Endothelial cell of hepatic sinusoid (primary cell): Measurements from ENCODE around the gene MUCL1.
"Not testable (repeated sequence)": the region's sequence is repeated elsewhere in the genome, so short reads cannot be mapped to it uniquely, and the experiment has no call there.

Source experiments
- in situ Hi-C: cut with HindIII; loops from 2 replicates; pipeline ENCODE4 v1.10.0; 2017; ENCODE audit warnings: low sequenced_read_pairs

The MUCL1 gene, protein sequence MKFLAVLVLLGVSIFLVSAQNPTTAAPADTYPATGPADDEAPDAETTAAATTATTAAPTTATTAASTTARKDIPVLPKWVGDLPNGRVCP

GRCh38 chr12:54853933-54854538 is at the start of gene MUCL1:
Gene MUCL1, plus strand, starts transcription at chr12:54854516. Its CDS starts 67 bp downstream, at chr12:54854583.
- in situ Hi-C loops: no loop called here

DNA sequence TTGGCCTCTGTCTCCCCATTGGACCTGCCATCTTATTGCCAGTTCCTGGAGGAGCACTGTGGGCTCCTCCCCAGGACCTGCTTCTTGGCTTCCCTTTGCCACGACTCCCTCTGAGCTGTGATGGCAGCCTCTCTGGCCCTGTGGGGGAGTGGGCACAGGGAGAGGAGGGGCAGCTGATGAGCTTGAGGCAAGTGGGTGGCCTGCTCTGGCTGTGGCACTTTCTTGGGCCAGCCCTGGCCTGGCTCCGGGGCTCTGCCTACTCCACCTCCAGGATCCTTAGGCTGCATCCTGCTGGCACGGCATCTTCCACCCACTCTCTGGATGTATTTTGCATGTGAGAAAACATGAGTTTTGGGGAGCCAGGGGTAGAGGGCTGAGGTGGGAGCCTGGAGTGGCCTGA is 32.6 kb upstream of the MUCL1 start:
- in situ Hi-C loops: no loop called here

DNA sequence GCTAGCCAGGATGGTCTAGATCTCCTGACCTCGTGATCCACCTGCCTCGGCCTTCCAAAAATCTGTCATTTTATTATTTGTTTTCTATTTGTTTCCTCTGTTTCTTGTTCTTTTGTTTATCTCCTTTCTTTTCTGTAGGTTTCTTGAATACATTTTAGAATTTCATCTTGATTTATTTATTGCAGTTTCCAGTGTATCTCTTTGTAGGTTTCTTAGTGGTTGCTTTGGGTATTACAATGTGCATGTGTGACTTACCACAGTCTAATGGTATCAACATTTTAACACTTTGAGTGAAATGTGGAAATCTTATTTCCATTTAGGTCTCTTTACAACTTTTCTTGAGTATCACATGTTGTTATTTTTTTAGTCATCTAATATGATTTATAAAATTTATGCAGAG is 29.9 kb upstream of the MUCL1 start:
- in situ Hi-C loops: no loop called here

DNA sequence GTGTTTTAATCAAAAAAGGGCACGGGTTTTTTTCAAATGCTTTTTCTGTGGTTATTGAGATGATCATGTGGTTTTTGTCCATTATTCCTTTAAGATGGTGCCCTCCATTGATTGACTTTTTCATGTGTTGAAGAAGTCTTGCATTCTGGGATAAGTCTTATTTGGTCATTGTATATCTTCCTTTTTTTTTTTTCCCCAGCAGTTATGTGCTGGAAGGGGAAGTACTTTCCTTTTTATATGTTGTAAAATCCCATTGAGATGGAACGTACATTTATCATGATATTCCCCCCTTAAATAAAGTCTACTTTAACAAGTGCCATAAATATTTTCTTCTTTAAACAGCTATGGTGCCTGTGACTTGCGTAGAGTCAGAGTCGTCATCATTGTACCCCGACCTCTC is 24.8 kb upstream of the MUCL1 start:
- in situ Hi-C loops: no loop called here

- in situ Hi-C loops: loop anchor here (10.0 kb wide), 1 partner anchor 85 kb away; no protein-coding TSS in a partner anchor
Measured at GRCh38 chr12:54830199-54830598, 24.1 kb upstream of the MUCL1 start.

DNA sequence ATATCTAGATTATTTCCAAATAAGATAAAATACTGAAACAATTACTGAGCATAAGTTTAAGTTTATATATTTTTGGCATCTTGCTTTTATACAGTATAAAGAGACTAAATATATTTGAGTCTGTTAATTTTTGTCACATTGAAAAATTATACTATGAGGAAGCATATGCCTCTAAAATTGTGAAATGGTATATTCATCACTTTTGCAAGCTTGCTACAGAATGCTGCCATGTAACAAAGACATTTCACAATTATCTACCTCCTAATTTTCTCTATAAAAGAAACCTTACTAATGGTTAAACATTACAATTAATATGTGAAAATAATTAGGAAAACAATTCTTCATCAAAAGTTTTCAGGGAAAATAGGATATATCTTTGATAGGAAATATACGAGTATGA is 22.7 kb upstream of the MUCL1 start:
- in situ Hi-C loops: loop anchor here (10.0 kb wide), 1 partner anchor 87 kb away; no protein-coding TSS in a partner anchor

GRCh38 chr12:54840244-54840865 is 14.0 kb upstream of the MUCL1 start:
- in situ Hi-C loops: no loop called here

DNA sequence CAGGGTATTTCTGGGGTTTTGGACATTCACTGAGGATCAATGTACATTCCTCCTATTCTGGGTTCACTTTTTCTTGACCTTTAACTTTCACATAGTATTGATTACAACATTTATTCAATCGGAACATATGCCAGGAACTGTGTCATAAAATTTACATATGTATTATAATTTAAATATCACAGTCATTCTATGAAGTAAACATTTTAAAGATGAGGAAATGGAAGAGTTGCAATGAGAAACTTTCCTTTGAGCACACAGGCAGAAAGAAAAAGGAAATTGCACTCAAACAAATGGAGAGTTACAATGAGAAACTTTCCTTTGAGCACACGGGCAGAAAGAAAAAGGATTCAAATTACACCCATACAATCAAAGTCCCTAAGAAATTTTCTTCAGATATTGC is 3.1 kb downstream of the MUCL1 start:
- in situ Hi-C loops: no loop called here

DNA sequence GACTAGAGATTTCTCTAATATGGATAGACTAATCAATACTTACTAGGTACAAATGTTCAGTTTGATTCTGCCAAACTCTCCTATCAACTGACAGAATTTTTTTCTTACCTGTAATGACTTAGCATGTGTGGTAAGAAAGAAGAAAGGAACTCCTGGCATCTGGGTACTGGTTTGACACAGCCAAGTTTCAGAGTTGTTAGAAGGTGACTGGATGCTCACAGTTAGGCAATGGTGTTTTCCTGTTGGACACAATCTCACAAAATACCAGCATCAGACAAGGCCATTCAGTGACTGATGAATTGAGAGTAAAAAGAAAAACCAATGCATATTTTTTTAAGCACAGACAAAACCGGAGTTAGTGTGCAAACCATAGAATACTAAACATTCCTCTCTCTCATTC is 4.2 kb downstream of the MUCL1 start:
- in situ Hi-C loops: no loop called here

- in situ Hi-C loops: no loop called here
Measured at GRCh38 chr12:54859502-54859901, 5.2 kb downstream of the MUCL1 start.

DNA sequence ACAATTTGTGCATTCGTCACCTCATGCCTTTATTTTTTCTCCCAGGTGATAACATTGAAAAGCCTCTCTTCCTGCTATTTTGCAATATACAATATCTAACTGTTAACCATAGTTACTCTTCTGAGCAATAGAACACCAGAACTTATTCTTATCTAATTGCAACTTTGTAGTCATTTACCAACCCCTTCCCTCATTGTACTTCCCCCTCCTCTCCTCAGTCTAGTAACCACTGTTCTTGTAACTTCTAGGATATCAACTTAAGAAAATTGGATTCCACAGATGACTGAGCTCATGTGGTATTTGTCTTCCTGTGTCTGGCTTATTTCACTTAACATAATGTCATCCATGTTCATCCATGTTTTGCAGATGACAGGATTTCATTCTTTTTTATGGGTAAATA is 7.6 kb downstream of the MUCL1 start:
- in situ Hi-C loops: no loop called here

DNA sequence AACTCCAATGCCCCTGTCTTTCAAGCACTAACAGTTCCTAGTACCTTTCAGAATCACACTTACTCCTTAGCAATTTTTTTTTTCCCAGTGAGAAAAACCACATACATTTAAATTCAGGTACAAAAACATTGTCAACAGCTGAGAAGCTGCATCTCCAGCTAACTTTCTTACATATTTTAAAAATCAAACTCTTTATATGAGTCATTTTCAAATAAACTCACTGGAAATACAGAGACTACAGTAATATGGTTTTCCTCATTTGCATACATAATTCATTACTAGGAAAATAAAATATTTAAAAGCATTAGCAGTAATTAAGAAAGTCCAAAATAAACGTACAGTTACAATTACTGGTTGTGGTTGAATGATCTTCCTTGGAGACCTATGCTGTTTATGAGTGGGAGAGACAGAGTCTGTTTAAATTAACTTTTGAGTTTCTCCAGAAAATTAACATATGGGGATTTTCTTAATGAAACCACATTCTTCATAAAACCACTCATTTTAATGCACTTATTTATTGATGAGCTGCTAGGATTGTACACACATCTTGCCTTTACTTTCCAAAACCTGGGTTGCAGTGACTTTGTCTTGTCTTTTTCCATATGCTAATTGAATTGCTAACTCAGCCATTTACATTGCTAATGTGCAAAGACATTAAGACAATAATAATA is 9.8 kb downstream of the MUCL1 start:
- in situ Hi-C loops: no loop called here

DNA sequence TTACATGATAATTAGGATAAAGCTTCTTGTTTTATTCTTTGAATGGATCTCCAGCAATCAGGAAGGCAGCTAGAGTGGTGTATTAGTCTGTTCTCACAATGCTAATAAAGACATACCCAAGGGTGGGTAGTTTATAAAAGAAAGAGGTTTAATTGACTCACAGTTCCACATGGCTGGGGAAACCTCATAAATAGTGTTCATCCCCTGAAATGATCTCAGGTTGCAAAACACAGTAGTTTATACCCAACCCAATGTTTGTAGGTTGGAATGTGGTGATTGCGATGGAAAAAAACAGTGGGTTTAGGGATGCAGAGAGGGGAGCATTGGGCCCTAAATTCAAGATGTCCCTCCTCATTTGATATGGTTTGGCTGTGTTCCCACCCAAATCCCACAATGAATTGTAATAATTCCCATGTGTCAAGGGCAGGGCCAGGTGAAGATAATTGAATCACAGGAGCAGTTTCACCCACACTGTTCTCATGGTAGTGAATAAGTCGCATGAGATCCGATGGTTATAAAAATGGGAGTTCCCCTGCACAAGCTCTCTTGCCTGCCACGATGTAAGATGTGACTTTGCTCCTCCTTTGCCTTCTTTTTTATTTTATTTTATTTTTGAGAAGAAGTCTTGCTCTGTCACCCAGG is 11.5 kb downstream of the MUCL1 start:
- in situ Hi-C loops: no loop called here

- in situ Hi-C loops: no loop called here
Measured at GRCh38 chr12:54868690-54869089, 14.4 kb downstream of the MUCL1 start.

DNA sequence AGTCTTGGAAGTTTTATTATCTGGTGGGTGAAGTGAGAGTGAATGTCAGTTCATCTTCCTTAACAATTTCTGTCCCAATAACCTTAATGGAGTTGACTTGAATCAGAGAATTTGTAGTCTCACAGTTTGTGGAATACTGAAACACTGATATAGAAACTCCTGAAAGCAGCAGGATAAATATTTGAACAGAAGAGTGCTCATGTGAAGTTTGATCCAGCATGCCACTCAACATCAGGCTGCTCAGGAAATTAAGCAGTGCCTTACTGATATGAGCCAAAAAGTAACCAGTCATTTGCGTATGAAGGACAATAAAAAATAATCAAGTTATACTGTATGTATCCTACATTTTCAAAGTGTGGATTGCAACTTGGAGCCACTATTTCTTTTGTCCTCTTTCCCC is 15.7 kb downstream of the MUCL1 start:
- in situ Hi-C loops: loop anchor here (5.0 kb wide), 1 partner anchor 92 kb away; no protein-coding TSS in a partner anchor

DNA sequence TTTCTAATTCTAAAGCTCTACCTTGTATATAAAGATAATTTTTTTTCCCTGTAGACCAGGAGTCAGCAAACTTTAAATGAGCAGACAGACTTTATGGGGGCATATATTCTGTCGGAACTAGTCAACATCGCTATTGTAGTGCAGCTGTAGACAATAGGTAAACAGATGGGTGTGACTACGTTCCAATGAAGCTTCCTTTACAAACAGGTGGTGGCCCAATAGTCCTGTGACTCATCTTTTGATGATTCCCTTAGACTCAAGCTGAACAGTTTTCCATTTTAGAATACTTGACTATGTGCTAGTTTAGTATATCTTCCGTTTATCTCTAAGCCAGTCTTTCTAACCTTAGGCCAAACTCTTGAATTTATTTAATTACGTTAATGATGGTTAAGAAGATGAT is 16.3 kb downstream of the MUCL1 start:
- in situ Hi-C loops: loop anchor here (5.0 kb wide), 1 partner anchor 92 kb away; no protein-coding TSS in a partner anchor

DNA sequence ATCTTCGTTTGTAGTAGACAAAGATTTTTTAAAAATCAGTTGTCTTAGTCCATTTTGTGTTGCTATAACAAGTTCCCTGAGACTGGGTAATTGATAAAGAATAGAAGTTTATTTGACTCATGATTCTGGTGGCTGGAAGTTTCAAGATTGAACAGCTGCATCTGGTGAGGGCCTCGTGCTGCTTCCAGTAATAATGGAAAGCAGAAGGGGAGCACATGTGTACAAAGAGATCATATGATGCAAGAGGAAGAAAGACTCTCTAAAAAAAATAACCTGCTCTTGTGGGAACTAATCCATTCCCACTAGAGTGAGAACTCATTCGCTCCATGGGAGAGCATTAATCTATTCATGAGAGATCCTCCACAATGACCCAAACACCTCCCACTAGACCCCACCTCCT is 24.8 kb downstream of the MUCL1 start:
- in situ Hi-C loops: no loop called here

GRCh38 chr12:54879579-54879978 is 25.3 kb downstream of the MUCL1 start:
- in situ Hi-C loops: no loop called here

GRCh38 chr12:54882079-54882478 is 27.8 kb downstream of the MUCL1 start:
- in situ Hi-C loops: no loop called here

- in situ Hi-C loops: not testable (repeated sequence)
Measured at GRCh38 chr12:54882597-54882996, 28.3 kb downstream of the MUCL1 start.

DNA sequence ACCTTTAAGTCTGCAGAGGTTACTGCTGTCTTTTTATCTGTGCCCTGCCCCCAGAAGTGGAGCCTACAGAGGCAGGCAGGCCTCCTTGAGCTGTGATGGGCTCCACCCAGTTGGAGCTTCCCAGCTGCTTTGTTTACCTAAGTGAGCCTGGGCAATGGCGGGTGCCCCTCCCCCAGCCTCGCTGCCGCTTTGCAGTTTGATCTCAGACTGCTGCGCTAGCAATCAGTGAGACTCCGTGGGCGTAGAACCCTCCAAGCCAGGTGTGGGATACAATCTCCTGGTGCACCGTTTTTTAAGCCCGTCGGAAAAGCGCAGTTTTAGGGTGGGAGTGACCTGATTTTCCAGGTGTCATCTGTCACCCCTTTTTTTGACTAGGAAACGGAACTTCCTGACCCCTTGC is 34.1 kb downstream of the MUCL1 start:
- in situ Hi-C loops: not testable (repeated sequence)
